ENCODE data around the gene SLC49A4.

DNA sequence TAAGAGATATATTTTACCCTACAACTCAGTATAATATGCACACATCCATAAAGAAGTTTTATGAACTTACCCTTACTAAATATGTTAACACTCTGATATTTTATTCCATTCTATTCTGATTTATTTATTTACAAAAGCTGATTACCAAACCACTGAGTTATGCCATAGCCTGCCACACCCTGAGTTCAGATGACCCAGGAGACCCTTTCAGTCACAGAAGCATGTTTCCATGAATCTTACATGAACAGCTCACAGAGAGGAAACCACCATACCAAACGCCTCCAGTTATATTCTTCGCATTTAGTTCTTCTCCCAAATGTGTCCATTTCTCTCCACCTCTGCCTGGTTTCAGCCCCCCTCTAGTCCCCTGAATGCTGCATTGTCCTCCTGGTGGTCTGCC is 129.2 kb downstream of the SLC49A4 start:
- TF ChIP-seq CTCF (conservative IDR thresholded peaks at IDR 0.05; ENCODE audit: low read depth, low read length) (no peak), EZH2 (IDR thresholded peaks at IDR 0.05; ENCODE audit: borderline replicate concordance, low read depth, low read length, poor library complexity, severe bottlenecking) (no peak)
